ENCODE measurements around the gene MORN4. TPM values are rescaled to one million over a fixed set of nuclear protein-coding genes. Genes with fewer than 3 reads are reported as not detected.
"Not testable (repeated sequence)": the region's sequence is repeated elsewhere in the genome, so short reads cannot be mapped to it uniquely, and the experiment has no call there.

Gene MORN4
- total RNA-seq, 1 donor from 2014 or later, result 2.6 TPM

DNA sequence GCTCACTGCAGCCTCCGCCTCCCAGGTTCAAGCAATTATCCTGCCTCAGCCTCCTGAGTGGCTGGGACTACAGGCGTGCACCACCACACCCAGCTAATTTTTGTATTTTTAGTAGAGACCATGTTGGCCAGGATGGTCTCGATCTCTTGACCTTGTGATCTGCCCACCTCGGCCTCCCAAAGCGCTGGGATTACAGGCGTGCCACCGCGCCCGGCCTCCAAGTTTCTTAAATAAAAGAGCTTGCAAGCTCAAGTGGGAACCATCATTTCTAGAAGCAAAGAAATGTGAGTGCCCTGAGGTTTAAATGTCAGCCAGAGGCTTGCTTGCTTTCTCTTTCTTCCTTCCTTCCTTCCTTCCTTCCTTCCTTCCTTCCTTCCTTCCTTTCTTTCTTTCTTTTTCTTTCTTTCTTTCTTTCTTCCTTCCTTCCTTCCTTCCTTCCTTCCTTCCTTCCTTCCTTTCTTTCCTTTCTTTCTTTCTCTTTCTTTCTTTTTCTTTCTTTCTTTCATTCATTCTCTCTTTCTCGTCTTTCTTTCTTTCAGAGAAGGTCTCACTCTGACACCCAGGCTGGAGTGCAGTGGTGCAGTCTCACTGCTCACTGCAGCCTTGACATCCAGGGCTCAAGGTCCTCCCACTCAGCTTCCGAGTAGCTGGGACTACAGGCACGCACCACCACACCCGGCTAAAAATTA is 9.3 kb upstream of the MORN4 start:
- DNase-seq (ENCODE audit: low read depth in 2 of 2), result not testable (repeated sequence)

DNA sequence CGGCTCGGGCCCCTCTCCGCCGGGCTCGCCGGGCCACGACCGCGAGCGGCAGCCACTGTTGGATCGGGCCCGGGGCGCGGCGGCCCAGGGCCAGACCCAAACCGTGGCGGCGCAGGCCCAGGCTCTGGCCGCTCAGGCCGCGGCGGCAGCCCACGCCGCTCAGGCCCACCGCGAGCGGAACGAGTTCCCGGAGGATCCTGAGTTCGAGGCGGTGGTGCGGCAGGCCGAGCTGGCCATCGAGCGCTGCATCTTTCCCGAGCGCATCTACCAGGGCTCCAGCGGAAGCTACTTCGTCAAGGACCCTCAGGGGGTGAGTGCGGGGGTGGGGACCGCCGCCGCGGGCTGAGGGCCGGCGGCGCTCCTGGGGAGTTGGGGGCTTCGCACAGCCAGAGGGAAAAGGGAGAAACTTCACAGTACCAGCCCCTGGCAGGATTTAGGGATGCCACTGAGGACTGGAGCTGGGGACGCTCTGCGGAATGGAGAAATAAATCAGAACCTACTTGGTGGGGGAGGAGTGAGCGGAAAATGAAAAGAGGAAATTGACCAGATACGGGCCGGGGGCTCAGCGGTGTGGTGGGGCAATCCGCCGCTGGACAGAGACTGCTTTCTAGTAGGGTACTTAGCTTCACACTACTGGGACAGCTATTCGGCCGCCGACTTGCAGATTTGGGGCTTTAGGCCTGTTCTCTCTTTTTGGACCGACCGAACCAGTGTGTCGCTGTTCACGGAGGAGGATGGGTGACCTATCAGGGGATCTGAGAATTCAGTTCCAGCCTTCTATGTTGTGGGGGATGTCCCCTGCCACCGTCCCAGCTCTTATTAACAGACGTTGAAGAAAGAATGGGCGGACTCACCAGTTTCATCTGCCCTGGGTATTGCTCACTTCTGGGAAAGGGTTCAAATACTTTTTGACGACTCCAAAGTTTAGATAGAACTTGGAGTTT is 7.8 kb upstream of the MORN4 start:
- DNase-seq (ENCODE audit: low read depth in 2 of 2), result peak; percentile 35 to 50

- DNase-seq (ENCODE audit: low read depth in 2 of 2), result peak; percentile 99 to 100
Observed at GRCh38 chr10:97640174-97640867, 7.0 kb upstream of the MORN4 start, which contains the start of gene PI4K2A. PI4K2A (plus strand) TSS chr10:97640671; CDS start chr10:97640743, 72 bp downstream.

GRCh38 chr10:97639090-97639489 is 5.8 kb upstream of the MORN4 start:
- not testable (repeated sequence) for DNase-seq (ENCODE audit: low read depth in 2 of 2)

DNA sequence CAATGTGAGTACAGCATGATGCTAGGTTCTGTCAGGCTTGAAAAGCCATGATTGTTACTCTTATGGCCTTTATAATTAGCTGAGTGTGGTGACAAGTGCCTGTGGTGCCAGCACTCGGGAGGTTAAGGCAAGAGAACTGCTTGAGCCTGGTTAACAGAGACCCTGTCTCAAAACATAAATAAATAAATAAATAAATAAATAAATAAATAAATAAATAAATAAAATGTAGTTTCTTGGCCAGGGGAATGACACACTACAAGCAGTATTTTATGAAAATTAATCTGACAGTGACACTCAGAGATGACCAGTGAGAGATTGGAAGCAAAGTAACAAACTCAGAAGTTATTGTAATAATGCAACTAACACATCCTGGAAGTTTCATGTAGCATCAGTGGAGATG is 2.3 kb upstream of the MORN4 start:
- DNase-seq (ENCODE audit: low read depth in 2 of 2), result no peak

DNA sequence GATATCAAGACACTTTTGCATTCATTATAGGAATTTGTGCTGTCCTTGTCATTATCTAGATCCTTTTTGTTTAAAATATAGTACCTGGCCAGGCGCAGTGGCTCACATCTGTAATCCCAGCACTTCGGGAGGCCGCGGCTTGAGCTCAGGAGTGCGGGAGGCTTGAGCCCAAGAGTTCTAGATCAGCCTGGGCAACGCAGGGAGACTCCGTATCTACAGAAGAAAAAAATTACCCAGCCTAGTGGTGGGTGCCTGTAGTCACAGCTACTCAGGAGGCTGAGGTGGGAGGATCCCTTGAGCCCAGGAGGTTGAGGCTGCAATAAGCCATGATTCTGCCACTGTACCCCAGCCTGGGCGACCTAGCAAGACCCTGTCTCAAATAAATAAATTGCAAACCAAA is 621 bp upstream of the MORN4 start:
- peak; percentile 5 to 14 for DNase-seq (ENCODE audit: low read depth in 2 of 2)

DNA sequence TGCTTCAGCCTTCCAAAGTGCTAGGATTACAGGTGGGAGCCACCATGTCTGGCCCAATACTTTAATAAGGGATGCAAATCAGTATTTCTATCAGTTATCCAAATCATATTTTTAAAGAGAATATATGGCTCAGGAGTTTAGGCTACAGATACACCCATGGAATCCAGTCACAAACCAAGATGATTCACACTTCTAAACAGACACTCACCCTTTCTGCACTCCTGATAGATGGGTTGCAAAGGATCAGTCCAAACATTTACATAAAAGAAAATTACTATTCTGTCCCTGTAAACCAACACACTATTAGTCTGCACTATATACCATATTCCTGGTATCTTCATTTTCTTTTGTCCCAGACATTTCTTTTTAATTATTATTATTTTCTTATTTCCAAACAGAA is 2.2 kb downstream of the MORN4 start:
- DNase-seq (ENCODE audit: low read depth in 2 of 2), result no peak

DNA sequence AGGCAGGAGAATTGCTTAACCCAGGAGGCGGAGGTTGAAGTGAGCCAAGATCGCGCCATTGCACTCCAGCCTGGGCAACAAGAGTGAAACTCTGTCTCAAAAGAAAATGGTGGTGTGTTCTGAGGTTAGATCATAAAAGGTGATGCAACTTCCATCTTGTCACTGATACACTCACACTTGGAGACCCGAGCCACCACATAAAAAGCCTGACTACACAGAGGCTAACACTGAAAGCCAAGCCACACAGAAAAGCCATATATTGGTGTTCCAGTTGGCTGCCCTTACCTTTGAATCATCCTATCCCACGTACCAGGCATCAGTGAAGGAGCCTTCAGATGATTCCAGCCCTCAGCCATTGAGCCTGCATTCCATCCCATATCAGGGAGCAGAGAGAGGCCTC is 4.0 kb downstream of the MORN4 start:
- no peak for DNase-seq (ENCODE audit: low read depth in 2 of 2)

GRCh38 chr10:97628228-97628627 is 5.1 kb downstream of the MORN4 start:
- no peak for DNase-seq (ENCODE audit: low read depth in 2 of 2)

DNA sequence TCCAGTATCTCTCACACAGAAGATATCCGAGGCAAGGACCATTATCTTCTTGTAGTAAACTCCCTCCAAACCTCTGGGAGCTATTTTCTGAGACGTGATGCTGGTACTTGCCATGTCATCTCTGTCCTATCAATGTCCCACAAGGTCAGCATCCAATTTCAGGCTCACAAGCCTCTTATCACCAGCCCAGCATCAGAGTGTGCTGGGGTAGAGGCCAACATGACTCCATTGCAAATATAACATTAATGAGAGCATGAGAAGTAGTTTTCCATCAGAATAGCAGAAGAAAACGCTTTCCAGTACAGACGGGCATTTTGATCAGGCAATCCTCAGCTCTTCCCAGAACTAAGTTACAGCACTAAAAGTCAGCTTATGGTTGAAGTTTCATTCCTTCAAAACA is 5.6 kb downstream of the MORN4 start:
- DNase-seq (ENCODE audit: low read depth in 2 of 2), result no peak

- DNase-seq (ENCODE audit: low read depth in 2 of 2), result no peak
Observed at GRCh38 chr10:97623277-97623676, 10.0 kb downstream of the MORN4 start.

DNA sequence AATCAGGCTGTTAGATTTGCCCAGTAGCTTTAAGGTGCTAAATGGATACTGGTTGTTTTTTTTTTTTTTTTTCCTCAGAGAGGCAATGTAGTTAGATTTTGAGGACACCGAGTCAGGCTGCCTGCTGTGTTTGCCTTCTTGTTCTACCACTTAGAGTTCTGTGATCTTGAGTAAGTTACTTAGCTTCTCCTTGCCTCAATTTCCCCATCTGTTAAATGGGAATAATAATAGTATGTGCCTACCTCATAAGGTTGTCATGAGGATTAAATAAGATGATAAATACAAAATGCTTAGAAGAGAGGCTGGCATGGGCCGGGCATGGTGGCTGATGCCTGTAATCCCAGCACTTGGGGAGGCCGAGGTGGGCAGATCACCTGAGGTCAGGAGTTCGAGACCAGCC is 14.6 kb downstream of the MORN4 start:
- DNase-seq (ENCODE audit: low read depth in 2 of 2), result no peak

DNA sequence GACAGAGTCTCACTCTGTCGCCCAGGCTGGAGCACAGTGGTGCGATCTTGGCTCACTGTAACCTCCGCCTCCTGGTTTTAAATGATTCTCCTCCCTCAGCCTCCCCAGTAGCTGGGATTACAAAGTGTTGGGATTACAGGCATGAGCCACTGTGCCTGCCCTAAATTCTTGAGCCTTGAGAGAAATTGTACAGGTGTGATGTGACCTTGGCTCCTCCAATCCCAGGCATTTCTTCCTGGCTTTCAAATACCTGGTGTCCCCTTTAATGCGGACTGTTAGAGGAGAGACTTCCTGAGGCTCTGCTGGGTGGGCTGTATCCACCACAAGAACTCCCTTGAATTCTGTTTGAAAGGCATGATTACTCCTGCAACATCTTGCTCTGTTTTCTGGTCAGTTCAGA is 15.0 kb downstream of the MORN4 start:
- no peak for DNase-seq (ENCODE audit: low read depth in 2 of 2)

DNA sequence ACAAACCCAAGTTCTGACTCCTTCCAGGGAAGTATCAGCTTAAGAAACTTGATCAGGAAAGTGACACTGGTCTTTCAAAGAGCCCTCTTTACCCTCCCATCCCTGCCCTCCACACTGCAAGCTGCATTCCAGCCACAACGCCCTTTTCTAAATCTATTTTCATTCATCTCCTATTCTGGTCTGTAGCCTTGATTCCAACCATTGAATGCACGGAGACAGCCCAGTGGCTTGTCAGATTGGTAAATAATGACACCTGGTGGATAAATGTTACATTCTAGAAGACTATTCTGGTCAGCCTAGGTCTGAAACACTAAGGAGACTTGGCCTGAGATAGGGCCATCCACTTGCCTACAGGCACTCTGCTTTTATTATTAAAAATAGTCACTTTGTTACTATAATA is 20.9 kb downstream of the MORN4 start:
- peak; percentile 69 to 78 for DNase-seq (ENCODE audit: low read depth in 2 of 2)

DNA sequence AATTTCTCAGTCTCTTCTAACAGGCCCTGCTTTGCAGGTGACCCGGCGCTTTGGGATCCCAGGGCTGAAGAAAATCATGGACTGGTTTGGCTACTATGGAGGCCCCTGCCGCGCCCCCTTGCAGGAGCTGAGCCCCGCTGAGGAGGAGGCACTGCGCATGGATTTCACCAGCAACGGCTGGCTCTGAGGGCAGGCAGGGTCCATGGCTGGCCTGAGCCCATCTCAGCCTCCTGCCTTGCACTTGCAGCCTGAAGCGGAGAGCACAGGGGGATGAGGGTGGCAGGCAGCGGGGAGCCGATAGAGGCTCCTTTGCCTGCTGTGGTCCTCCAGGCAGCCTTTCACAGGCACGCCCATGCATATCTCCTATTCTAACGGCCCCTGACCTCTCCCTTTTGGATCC is 21.8 kb downstream of the MORN4 start:
- DNase-seq (ENCODE audit: low read depth in 2 of 2), result no peak

DNA sequence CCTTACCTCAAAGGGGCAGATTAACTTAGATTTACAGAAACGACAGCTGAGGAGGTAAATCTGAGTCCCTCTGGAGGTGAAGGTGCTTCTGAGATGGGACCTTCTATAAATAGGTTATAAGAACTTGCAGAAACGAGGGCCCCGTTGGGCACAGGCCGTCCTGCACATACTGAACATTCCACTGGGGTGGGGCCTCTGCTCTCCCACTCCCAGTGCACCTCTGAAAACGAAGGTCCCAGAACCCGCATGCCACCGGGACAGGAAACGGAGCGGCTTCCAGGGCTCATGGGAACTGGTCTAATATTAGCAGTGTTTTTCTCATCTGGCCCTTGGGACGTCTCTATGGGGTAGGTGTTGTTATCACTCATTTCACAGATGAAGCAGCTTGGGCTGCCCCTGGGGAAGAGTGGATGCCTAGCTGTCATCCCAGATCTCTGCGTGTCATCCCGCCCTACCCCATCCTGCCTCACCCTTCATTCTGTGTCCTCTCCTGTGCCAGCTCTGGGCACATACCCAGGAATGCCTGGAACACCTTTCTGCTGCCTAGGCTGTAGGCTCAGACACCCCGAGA is 24.2 kb downstream of the MORN4 start:
- DNase-seq (ENCODE audit: low read depth in 2 of 2), result no peak

GRCh38 chr10:97607095-97607636 is 26.1 kb downstream of the MORN4 start:
- no peak for DNase-seq (ENCODE audit: low read depth in 2 of 2)

- no peak for DNase-seq (ENCODE audit: low read depth in 2 of 2)
Observed at GRCh38 chr10:97601268-97602215, 31.8 kb downstream of the MORN4 start.

- DNase-seq (ENCODE audit: low read depth in 2 of 2), result no peak
Observed at GRCh38 chr10:97600616-97601015, 32.7 kb downstream of the MORN4 start.

GRCh38 chr10:97599272-97599619 is 34.1 kb downstream of the MORN4 start:
- no peak for DNase-seq (ENCODE audit: low read depth in 2 of 2)

Measured in lung microvascular endothelial cell (primary cell).